BLaER1 treated with 17β-estradiol and CSF1 and Interleukin-3, amounts not matched to agents 10 nM and 100 nM (cell line): ENCODE results near the gene TYRP1.

Source experiments
- H3K27ac ChIP-seq, 11 experiments: shearing (Covaris generic); formaldehyde crosslinking; 2 replicates each; pipeline ENCODE4 v1.8.1; 2022
- H3K27me3 ChIP-seq, 11 experiments: shearing (Covaris generic); formaldehyde crosslinking; 2 replicates each; pipeline ENCODE4 v1.8.1; 2022
- H3K36me3 ChIP-seq, 11 experiments: shearing (Covaris generic); formaldehyde crosslinking; 2 replicates each; pipeline ENCODE4 v1.8.1; 2022
- H3K4me1 ChIP-seq, 10 experiments: shearing (Covaris generic); formaldehyde crosslinking; 2 replicates each; pipeline ENCODE4 v1.8.1; 2022
- H3K4me2 ChIP-seq, 11 experiments: shearing (Covaris generic); formaldehyde crosslinking; 2 replicates each; pipeline ENCODE4 v1.8.1; 2022
- H3K4me3 ChIP-seq, 10 experiments: shearing (Covaris generic); formaldehyde crosslinking; 2 replicates each; pipeline ENCODE4 v1.8.1; 2022
- H3K9ac ChIP-seq, 11 experiments: shearing (Covaris generic); formaldehyde crosslinking; 2 replicates each; pipeline ENCODE4 v1.8.1; 2022
- H3K9me3 ChIP-seq, 11 experiments: shearing (Covaris generic); formaldehyde crosslinking; replicated peaks in 1 of 11; 2 replicates each; pipeline ENCODE4 v1.8.1; 2022
- H4K20me1 ChIP-seq, 11 experiments: shearing (Covaris generic); formaldehyde crosslinking; 2 replicates each; pipeline ENCODE4 v1.8.1; 2022
- Cebpa-rat ChIP-seq, 11 experiments: shearing (Covaris generic); IDR thresholded peaks; 2 replicates each; pipeline ENCODE4 v1.8.1; 2022

Gene TYRP1

DNA sequence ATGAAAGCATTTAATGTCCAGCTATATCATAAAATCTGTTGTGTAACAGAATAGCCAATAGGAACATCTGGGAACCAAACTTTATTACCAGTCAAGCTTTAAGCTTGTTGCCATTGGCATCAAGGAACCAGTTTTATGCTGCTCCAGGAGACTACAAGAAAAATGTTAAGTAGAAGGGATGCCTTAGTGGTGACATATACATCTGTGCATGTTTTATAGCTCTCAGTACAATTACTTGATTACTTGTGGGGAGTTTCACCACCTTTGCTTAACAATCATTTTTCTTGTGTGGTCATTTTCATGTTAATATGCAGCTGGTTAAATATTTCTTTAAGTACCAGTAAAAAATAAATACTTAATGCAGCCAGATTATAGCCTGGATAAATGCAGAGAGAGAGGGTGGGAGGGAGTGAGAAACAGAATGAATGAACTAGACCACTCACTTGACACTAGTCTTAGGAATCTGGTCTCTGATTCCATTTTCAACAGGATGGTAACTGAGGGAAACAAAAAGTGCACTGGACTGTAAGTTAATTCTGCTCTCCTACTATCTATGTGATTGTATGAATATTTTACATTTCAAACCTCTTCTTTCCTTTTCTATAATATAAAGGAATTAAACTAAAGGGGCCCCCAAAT, 45.9 kb downstream of the TYRP1 start:
- Histone ChIP-seq H3K4me3 (no peak overlapping the region), H3K27ac (no peak overlapping the region), H3K4me2 (no peak overlapping the region), H4K20me1 (no peaks in the 10 kb centered on the region), H3K27me3 (no peaks in the 10 kb centered on the region), H3K4me1 (peaks cover 0 to 5% (median 0%) of the 10 kb centered on the region in 10 experiments; a peak in 1 of 20 replicates), H3K36me3 (no peaks in the 10 kb centered on the region), H3K9me3 (no peaks in the 10 kb centered on the region), H3K9ac (no peak overlapping the region)
- no peak for TF ChIP-seq Cebpa-rat (IDR thresholded peaks at IDR 0.05)

DNA sequence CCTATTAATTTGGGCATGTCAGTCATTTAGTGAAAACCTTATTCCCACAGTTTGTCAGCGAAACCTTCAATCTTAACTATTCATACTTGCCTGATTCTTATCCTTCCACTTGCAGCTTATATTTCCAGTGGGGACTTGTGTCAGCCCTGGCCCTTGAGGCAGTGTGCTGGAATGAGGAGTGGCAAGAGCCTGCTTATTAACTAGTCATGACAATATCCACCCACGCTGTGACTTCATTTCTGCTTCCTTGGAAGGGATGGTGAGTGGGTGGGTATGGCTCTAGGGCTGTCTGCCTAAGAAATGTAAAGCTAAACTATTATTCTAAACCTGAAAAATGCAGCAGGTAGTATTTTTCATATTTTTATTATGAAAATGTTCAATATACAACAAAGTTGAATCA, 47.7 kb downstream of the TYRP1 start:
- no peak for TF ChIP-seq Cebpa-rat (IDR thresholded peaks at IDR 0.05)

DNA sequence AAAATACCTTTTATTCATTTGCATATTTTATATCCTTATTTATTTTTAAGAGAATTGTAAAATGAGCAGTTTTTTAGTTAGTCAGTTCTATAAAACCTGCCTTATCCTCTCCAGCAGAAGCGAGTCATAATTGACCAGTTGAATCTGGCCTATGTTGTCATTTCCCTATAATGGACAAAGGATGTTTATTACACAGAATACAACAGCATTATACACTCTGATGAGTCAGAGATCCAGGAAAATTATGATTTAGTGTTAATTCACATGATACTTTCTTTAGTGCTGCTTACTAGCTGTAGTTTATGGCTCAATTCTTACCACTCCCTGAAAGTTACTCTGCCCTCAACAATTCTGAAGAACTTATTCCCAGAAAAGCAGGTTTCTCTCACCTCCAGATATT, 54.8 kb downstream of the TYRP1 start:
- H3K36me3 ChIP-seq, result no peaks in the 10 kb centered on the region
- H4K20me1 ChIP-seq, result no peaks in the 10 kb centered on the region
- H3K9ac ChIP-seq, result no peak overlapping the region
- no peak overlapping the region for H3K4me2 ChIP-seq
- H3K27ac ChIP-seq, result no peak overlapping the region
- H3K9me3 ChIP-seq, result no peaks in the 10 kb centered on the region
- H3K27me3 ChIP-seq, result no peaks in the 10 kb centered on the region
- H3K4me1 ChIP-seq, result no peaks in the 10 kb centered on the region
- no peak for TF ChIP-seq Cebpa-rat (IDR thresholded peaks at IDR 0.05)
- no peak overlapping the region for H3K4me3 ChIP-seq

More for the DNA sequence above, 47.7 kb downstream of the TYRP1 start:
- Histone ChIP-seq H3K27me3 (no peaks in the 10 kb centered on the region), H4K20me1 (no peaks in the 10 kb centered on the region), H3K9me3 (no peaks in the 10 kb centered on the region), H3K36me3 (no peaks in the 10 kb centered on the region), H3K4me1 (no peaks in the 10 kb centered on the region), H3K4me3 (no peak overlapping the region), H3K9ac (no peak overlapping the region), H3K27ac (no peak overlapping the region), H3K4me2 (no peak overlapping the region)

DNA sequence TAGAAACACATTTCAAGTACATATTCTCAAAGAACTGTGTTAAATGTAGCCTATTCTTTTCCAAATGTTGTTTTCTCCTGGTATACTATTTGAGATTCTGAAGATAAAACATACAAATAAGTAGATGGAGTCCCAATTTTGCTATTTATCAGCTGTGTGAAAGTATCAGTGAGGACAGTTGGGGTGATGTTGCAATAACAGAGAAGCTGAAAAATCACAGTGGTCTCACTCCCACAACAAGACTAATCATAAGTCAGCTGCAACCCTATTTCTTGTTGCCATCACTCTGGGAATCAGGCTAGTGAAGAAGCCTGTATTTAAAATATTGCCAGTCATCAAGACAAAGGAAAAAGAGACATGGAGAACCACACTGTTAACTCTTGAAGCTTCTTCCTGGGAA, 55.8 kb downstream of the TYRP1 start:
- Histone ChIP-seq H3K4me2 (no peak overlapping the region), H3K27ac (no peak overlapping the region), H3K27me3 (no peaks in the 10 kb centered on the region), H3K4me3 (no peak overlapping the region), H3K4me1 (no peaks in the 10 kb centered on the region), H3K36me3 (no peaks in the 10 kb centered on the region), H3K9ac (no peak overlapping the region), H3K9me3 (no peaks in the 10 kb centered on the region), H4K20me1 (no peaks in the 10 kb centered on the region)
- TF ChIP-seq Cebpa-rat (IDR thresholded peaks at IDR 0.05), result no peak

DNA sequence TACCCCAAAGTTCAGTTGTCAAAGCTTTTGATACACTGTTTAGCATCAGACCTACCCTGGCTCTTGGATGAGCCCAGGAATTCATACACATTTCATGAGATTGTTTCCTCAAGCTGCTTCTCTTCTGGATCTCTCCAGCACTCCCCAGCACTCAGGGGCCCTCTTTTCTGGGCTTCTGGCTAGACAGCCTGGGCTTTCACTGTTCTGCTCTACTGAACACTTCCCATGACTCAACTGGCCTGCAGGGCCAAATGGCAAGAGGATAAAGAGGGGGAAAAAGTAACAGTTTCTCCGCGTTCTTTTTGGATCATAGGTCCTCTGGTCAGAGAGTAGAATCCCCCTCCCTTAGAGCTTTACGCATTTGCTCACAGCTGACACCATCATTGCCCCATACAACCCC, 60.7 kb downstream of the TYRP1 start:
- Histone ChIP-seq H3K4me2 (no peak overlapping the region), H3K36me3 (no peaks in the 10 kb centered on the region), H3K9ac (no peak overlapping the region), H4K20me1 (no peaks in the 10 kb centered on the region), H3K27me3 (no peaks in the 10 kb centered on the region), H3K27ac (no peak overlapping the region), H3K9me3 (no peaks in the 10 kb centered on the region), H3K4me3 (no peak overlapping the region), H3K4me1 (no peaks in the 10 kb centered on the region)
- no peak for TF ChIP-seq Cebpa-rat (IDR thresholded peaks at IDR 0.05)

DNA sequence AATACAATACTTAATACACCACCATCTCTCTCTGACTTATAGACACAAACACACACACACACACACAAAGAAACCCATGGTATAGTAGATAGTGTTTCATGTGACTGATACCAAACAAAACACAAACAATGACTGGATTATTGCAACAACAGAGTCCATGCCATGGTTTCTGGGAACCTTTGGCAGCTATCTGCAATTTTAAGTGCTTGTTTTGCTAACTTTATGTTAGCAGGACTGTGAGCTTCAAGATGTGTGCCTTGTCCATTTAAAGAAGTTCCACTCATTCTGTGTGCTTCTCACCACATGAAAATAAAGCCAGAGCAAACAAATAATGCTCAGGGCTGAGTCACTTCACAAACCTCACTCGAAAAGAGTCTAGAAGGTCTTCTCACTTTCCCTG, 66.6 kb downstream of the TYRP1 start:
- H4K20me1 ChIP-seq, result no peaks in the 10 kb centered on the region
- no peak overlapping the region for H3K27ac ChIP-seq
- no peaks in the 10 kb centered on the region for H3K27me3 ChIP-seq
- no peaks in the 10 kb centered on the region for H3K4me1 ChIP-seq
- no peak for TF ChIP-seq Cebpa-rat (IDR thresholded peaks at IDR 0.05)
- no peak overlapping the region for H3K4me2 ChIP-seq
- H3K36me3 ChIP-seq, result no peaks in the 10 kb centered on the region
- no peak overlapping the region for H3K9ac ChIP-seq
- no peak overlapping the region for H3K4me3 ChIP-seq
- no peaks in the 10 kb centered on the region for H3K9me3 ChIP-seq
